ENCODE results near the gene XPO1.

GRCh38 chr2:61470122-61470951, 67.8 kb downstream of the XPO1 start:
- TF ChIP-seq POLR2AphosphoS5 (IDR thresholded peaks at IDR 0.05) (peak in 2 of 3 donors; percentile 8 to 42), CTCF (IDR thresholded peaks at IDR 0.05) (no peak)

Measured in transverse colon (tissue), 4 donors.